ENCODE results near the gene CCDC185.

DNA sequence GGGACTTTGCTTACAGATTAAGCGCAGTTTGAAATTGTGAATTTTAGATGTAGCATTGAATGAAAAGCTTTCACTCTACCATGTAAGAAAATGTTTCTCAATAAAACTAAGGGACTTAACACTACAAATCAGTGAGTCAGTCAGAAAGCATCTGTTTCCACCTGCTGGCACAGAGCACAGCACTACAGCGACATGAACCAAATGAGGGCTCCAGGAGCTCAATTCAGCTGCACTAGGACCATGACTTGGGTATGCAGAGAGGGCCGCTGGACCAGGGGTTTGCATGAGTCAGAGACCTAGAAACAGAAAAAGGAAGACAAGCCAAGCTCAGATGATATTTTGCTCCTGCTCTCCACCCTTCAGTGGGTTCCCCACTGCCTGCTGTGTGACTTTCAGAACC is 34.4 kb upstream of the CCDC185 start:
- no peak for TF ChIP-seq EZH2 (IDR thresholded peaks at IDR 0.05; ENCODE audit: low read length, missing control alignments)
- TF ChIP-seq, protein P1, sequence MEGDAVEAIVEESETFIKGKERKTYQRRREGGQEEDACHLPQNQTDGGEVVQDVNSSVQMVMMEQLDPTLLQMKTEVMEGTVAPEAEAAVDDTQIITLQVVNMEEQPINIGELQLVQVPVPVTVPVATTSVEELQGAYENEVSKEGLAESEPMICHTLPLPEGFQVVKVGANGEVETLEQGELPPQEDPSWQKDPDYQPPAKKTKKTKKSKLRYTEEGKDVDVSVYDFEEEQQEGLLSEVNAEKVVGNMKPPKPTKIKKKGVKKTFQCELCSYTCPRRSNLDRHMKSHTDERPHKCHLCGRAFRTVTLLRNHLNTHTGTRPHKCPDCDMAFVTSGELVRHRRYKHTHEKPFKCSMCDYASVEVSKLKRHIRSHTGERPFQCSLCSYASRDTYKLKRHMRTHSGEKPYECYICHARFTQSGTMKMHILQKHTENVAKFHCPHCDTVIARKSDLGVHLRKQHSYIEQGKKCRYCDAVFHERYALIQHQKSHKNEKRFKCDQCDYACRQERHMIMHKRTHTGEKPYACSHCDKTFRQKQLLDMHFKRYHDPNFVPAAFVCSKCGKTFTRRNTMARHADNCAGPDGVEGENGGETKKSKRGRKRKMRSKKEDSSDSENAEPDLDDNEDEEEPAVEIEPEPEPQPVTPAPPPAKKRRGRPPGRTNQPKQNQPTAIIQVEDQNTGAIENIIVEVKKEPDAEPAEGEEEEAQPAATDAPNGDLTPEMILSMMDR (conservative IDR thresholded peaks at IDR 0.05 in 1 of 2, IDR thresholded peaks at IDR 0.05 in 1 of 2; ENCODE audit: low read depth in 1 of 2, low read length in 2 of 2), result no peak
